Transverse colon (tissue), 4 donors: ENCODE data around the gene HACL1. TPM values are rescaled to one million over a fixed set of nuclear protein-coding genes. Genes with fewer than 3 reads are reported as not detected.
A peak's percentile ranks its signal among the peaks of the same experiment; 100 is the strongest.

ENCODE experiments used
- DNase-seq: peaks from one replicate; pipeline ENCODE4 v3.0.0-alpha.2; 2019
- H3K27ac ChIP-seq, 4 donors: fragments of 200-600 bp; sonication (generic); 2 replicates each; pipeline ENCODE4 v1.5.1; 2016 to 2018; ENCODE audit warnings: inconsistent platforms in 4 of 4
- H3K27me3 ChIP-seq: fragments of 200-600 bp; sonication (generic); 2 replicates; pipeline ENCODE4 v1.5.1; 2017; ENCODE audit warnings: inconsistent platforms
- H3K36me3 ChIP-seq, 4 donors: fragments of 200-600 bp; sonication (generic); 2 replicates each; pipeline ENCODE4 v1.5.1; 2017 to 2019; ENCODE audit warnings: inconsistent platforms in 4 of 4
- H3K4me1 ChIP-seq, 4 donors: fragments of 200-600 bp; sonication (generic); 2 replicates each; pipeline ENCODE4 v1.5.1; 2017 to 2020; ENCODE audit warnings: inconsistent platforms in 4 of 4
- H3K4me3 ChIP-seq, 4 donors: fragments of 200-600 bp; sonication (generic); 1 replicate in 1 of 4; 2 replicates in 3 of 4; pipeline versions ENCODE4 v1.5.1 to v1.6.1; 2017 to 2019; ENCODE audit warnings: inconsistent platforms in 4 of 4
- H3K9me3 ChIP-seq, 2 donors: fragments of 200-600 bp; sonication (generic); 2 replicates each; pipeline ENCODE4 v1.5.1; 2017 to 2019; ENCODE audit warnings: inconsistent platforms in 2 of 2
- EP300 ChIP-seq: sonication (generic); formaldehyde crosslinking; IDR thresholded peaks from one replicate; pipeline ENCODE4 v1.6.1; 2017; ENCODE audit warnings: antibody characterized with exemption, low read depth
- POLR2A ChIP-seq: fragments of 450-650 bp; IDR thresholded peaks from one replicate; pipeline ENCODE4 v1.6.1; 2016; ENCODE audit warnings: antibody characterized with exemption, mild to moderate bottlenecking, moderate library complexity
- POLR2AphosphoS5 ChIP-seq, 3 donors: sonication (generic); formaldehyde crosslinking; IDR thresholded peaks; one replicate each; pipeline ENCODE4 v1.6.1; 2016; ENCODE audit warnings: antibody characterized with exemption in 3 of 3
- WGBS, 2 donors: methylation state at CpG; one replicate each; pipeline ENCODE4 v1.1.5; 2018; ENCODE audit warnings: low coverage in 1 of 2; 5-methylcytosine and 5-hydroxymethylcytosine counted together
- in situ Hi-C, 4 donors: fragments of 200-750 bp; cut with MboI; loops; one replicate each; pipeline versions ENCODE4 v1.15.0 to v1.15.1; 2017; ENCODE audit warnings: low sequenced_read_pairs in 3 of 4, low pct_ligation_motif_present in 1 of 4, low pct_unique_long_range_greater_than_20kb in 1 of 4
- intact Hi-C: fragments of 100-400 bp; cut with DNase I; formaldehyde crosslinking; loops from one replicate; pipeline ENCODE4 v1.15.1; 2023; ENCODE audit warnings: low total_unique reads
- total RNA-seq, 4 donors: library from RNA; depleted of rRNA; stranded (reverse); fragments of >200 nt; gene quantifications; one replicate each; pipeline ENCODE4 v1.1.0, GENCODE V29; 2016
- TF ChIP-seq, protein P1 (sequence below), 5 experiments: fragments of 200-600 bp in 3 of 5; fragments of 450-650 bp in 2 of 5; sonication (generic) in 3 of 5; IDR thresholded peaks; 1 replicate in 2 of 5; 2 replicates in 3 of 5; pipeline ENCODE4 v1.5.1; 2016 to 2017; ENCODE audit warnings: antibody characterized with exemption in 5 of 5, inconsistent platforms in 3 of 5, mild to moderate bottlenecking in 2 of 5, moderate library complexity in 1 of 5

The HACL1 gene
- total RNA-seq, 4 donors from 2014 or later: 7.5 to 21.3 (median 17.1) TPM

DNA sequence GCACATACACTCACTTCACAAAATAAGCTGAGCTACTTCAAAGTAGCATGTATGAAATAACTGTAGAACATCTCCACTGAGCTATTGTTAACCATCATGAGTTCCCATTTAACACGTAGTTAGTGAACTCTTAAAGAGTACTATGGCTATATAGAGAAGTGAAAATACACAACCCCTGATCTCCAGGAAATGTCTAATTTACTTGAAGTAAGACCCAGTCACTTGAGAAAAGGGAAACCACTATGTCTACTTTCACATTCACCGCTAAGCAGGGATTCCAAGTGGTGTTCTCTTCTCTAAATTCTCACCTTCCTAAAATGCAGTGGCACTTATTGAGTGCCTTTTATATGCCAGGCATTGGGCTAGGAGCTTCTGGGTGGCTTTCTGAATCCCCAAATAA is 44.9 kb downstream of the HACL1 start:
- H3K9me3 ChIP-seq: no peaks in the 10 kb centered on the region
- no peak overlapping the region for H3K4me3 ChIP-seq
- peaks cover 0 to 11% (median 2%) of the 10 kb centered on the region in 4 donors for H3K4me1 ChIP-seq
- no peaks in the 10 kb centered on the region for H3K27me3 ChIP-seq
- WGBS, 2 donors: 46 to 59% methylated on average over 2 of the region's 2 CpGs
- in situ Hi-C loops: loop anchor here in 3 of 4 donors (25.0 kb wide), 4 partner anchors 119 to 444 kb away; partner anchors contain the start of genes EAF1 (in 3 of the 3), METTL6 (in 3 of the 3) and CAPN7 (in 2 of the 3)
- no peaks in the 10 kb centered on the region for H3K36me3 ChIP-seq
- intact Hi-C loops: loop anchor here (10.0 kb wide), 1 partner anchor 122 kb away; no protein-coding TSS in a partner anchor
- DNase-seq: no peak
- no peak for TF ChIP-seq EP300
- TF ChIP-seq, protein P1, sequence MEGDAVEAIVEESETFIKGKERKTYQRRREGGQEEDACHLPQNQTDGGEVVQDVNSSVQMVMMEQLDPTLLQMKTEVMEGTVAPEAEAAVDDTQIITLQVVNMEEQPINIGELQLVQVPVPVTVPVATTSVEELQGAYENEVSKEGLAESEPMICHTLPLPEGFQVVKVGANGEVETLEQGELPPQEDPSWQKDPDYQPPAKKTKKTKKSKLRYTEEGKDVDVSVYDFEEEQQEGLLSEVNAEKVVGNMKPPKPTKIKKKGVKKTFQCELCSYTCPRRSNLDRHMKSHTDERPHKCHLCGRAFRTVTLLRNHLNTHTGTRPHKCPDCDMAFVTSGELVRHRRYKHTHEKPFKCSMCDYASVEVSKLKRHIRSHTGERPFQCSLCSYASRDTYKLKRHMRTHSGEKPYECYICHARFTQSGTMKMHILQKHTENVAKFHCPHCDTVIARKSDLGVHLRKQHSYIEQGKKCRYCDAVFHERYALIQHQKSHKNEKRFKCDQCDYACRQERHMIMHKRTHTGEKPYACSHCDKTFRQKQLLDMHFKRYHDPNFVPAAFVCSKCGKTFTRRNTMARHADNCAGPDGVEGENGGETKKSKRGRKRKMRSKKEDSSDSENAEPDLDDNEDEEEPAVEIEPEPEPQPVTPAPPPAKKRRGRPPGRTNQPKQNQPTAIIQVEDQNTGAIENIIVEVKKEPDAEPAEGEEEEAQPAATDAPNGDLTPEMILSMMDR (IDR thresholded peaks at IDR 0.05): no peak
- no peak for TF ChIP-seq POLR2A
- no peak for TF ChIP-seq POLR2AphosphoS5 (IDR thresholded peaks at IDR 0.05)
- peak overlapping the region in 1 of 4 donors; percentile 18 for H3K27ac ChIP-seq

DNA sequence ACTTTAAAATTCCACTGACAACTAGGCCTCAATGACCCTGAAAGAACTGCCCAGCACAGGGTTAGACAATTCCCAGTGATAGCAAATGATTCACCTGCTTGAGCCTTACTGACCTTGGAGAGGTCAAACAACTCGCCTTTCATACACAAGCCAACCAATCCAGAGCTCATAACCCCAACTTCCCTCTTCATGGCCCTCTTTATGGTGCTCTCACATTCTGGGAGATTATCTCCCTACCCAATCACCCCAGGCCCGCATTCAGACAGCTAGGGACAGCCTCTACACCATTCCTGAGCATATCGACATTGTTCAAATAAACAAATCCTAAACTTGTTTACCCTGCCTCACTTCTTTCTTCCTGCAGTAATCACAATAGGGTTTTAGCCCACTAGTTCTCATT is 47.6 kb downstream of the HACL1 start:
- Histone ChIP-seq H3K27me3 (no peaks in the 10 kb centered on the region), H3K4me1 (peaks cover 0 to 11% (median 2%) of the 10 kb centered on the region in 4 donors), H3K36me3 (no peaks in the 10 kb centered on the region), H3K4me3 (no peak overlapping the region), H3K27ac (no peak overlapping the region), H3K9me3 (no peaks in the 10 kb centered on the region)
- intact Hi-C loops (loop anchor here (10.0 kb wide), 1 partner anchor 119 kb away; no protein-coding TSS in a partner anchor), in situ Hi-C loops (loop anchor here in 3 of 4 donors (25.0 kb wide), 4 partner anchors 116 to 441 kb away; partner anchors contain the start of genes EAF1 (in 3 of the 3), METTL6 (in 3 of the 3) and CAPN7 (in 2 of the 3))
- WGBS, 2 donors: 80 to 84% methylated on average over 2 to 3 of the region's 3 CpGs
- TF ChIP-seq EP300 (no peak), POLR2AphosphoS5 (IDR thresholded peaks at IDR 0.05) (no peak), POLR2A (no peak)
- TF ChIP-seq, protein P1 (IDR thresholded peaks at IDR 0.05): no peak
- no peak for DNase-seq

GRCh38 chr3:15551902-15552301 is 49.5 kb downstream of the HACL1 start:
- peaks cover 0 to under 1% (median 0%) of the 10 kb centered on the region in 4 donors for H3K4me1 ChIP-seq
- no peak for DNase-seq
- no peaks in the 10 kb centered on the region for H3K27me3 ChIP-seq
- H3K4me3 ChIP-seq: no peak overlapping the region
- in situ Hi-C loops (loop anchor here in 3 of 4 donors (25.0 kb wide), 4 partner anchors 115 to 440 kb away; partner anchors contain the start of genes EAF1 (in 3 of the 3), METTL6 (in 3 of the 3) and CAPN7 (in 2 of the 3)), intact Hi-C loops (loop anchor here (10.0 kb wide), 1 partner anchor 117 kb away; no protein-coding TSS in a partner anchor)
- no peak for TF ChIP-seq POLR2AphosphoS5 (IDR thresholded peaks at IDR 0.05)
- TF ChIP-seq POLR2A: no peak
- no peak for TF ChIP-seq EP300
- TF ChIP-seq, protein P1 (IDR thresholded peaks at IDR 0.05): no peak
- H3K36me3 ChIP-seq: no peaks in the 10 kb centered on the region
- WGBS, 2 donors: 87% methylated on average over 1 of the region's 1 CpG; no CpG with 5 or more reads in 1 of the 2 donors
- H3K9me3 ChIP-seq: no peaks in the 10 kb centered on the region
- H3K27ac ChIP-seq: no peak overlapping the region

DNA sequence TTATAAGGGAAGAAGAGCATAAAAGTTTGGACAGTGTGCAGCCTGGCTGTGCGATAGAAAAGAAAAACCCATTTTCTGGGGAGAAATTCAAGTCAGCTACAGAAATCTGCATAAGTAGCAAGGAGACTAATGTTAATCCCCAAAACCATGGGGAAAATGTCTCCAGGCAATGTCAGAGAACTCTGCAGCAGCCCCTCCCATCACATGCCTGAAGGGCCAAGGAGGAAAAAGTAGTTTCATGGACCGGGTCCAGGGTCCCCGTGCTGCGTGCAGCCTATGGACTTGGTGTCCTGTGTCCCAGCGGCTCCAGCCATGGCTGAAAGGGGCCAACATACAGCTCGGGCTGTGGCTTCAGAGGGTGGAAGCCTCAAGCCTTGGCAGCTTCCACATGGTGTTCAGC is 51.5 kb downstream of the HACL1 start:
- H3K4me1 ChIP-seq: no peaks in the 10 kb centered on the region
- H3K27ac ChIP-seq: no peak overlapping the region
- in situ Hi-C loops: loop anchor here in 3 of 4 donors (25.0 kb wide), 4 partner anchors 113 to 438 kb away; partner anchors contain the start of genes EAF1 (in 3 of the 3), METTL6 (in 3 of the 3) and CAPN7 (in 2 of the 3)
- no peaks in the 10 kb centered on the region for H3K36me3 ChIP-seq
- no peak overlapping the region for H3K4me3 ChIP-seq
- 89 to 96% methylated on average over 1 to 6 of the region's 6 CpGs for WGBS, 2 donors
- no peak for DNase-seq
- no peaks in the 10 kb centered on the region for H3K27me3 ChIP-seq
- H3K9me3 ChIP-seq: no peaks in the 10 kb centered on the region
- TF ChIP-seq, protein P1 (IDR thresholded peaks at IDR 0.05): no peak
- TF ChIP-seq EP300 (no peak), POLR2AphosphoS5 (IDR thresholded peaks at IDR 0.05) (no peak), POLR2A (no peak)
- intact Hi-C loops: loop anchor here (10.0 kb wide), 1 partner anchor 115 kb away; no protein-coding TSS in a partner anchor
